ENCODE results near the gene QRFP.

Gene QRFP

GRCh38 chr9:130878295-130878694, 18.3 kb downstream of the QRFP start:
- no peak for TF ChIP-seq CTCF (IDR thresholded peaks at IDR 0.05; ENCODE audit: low read depth, low read length)
- Histone ChIP-seq H3K4me3 (ENCODE audit: low read depth, low read length) (no peak overlapping the region), H3K4me1 (no peaks in the 10 kb centered on the region), H3K27me3 (no peaks in the 10 kb centered on the region), H3K36me3 (peaks cover 75% of the 10 kb centered on the region), H3K9me3 (no peaks in the 10 kb centered on the region)
- no peak for DNase-seq

- no peak overlapping the region for H3K4me3 ChIP-seq (ENCODE audit: low read depth, low read length)
- H3K9me3 ChIP-seq = no peaks in the 10 kb centered on the region
- H3K4me1 ChIP-seq = no peaks in the 10 kb centered on the region
- H3K36me3 ChIP-seq = peaks cover 76% of the 10 kb centered on the region
- TF ChIP-seq CTCF (IDR thresholded peaks at IDR 0.05; ENCODE audit: low read depth, low read length) = no peak
- no peak for DNase-seq
- no peaks in the 10 kb centered on the region for H3K27me3 ChIP-seq
Measured at GRCh38 chr9:130877300-130877699, 19.3 kb downstream of the QRFP start.

- peaks cover 67% of the 10 kb centered on the region for H3K36me3 ChIP-seq
- H3K4me1 ChIP-seq = peaks cover 8% of the 10 kb centered on the region
- no peaks in the 10 kb centered on the region for H3K27me3 ChIP-seq
- no peak for DNase-seq
- no peak for TF ChIP-seq CTCF (IDR thresholded peaks at IDR 0.05; ENCODE audit: low read depth, low read length)
- H3K4me3 ChIP-seq (ENCODE audit: low read depth, low read length) = no peak overlapping the region
- H3K9me3 ChIP-seq = no peaks in the 10 kb centered on the region
Measured at GRCh38 chr9:130874783-130875182, 21.8 kb downstream of the QRFP start.

GRCh38 chr9:130873966-130874365, 22.6 kb downstream of the QRFP start:
- no peaks in the 10 kb centered on the region for H3K9me3 ChIP-seq
- no peak for TF ChIP-seq CTCF (IDR thresholded peaks at IDR 0.05; ENCODE audit: low read depth, low read length)
- H3K4me1 ChIP-seq = peaks cover 8% of the 10 kb centered on the region
- H3K4me3 ChIP-seq (ENCODE audit: low read depth, low read length) = no peak overlapping the region
- DNase-seq = no peak
- H3K27me3 ChIP-seq = no peaks in the 10 kb centered on the region
- peaks cover 59% of the 10 kb centered on the region for H3K36me3 ChIP-seq

GRCh38 chr9:130872912-130873503, 23.6 kb downstream of the QRFP start:
- no peak for TF ChIP-seq CTCF (IDR thresholded peaks at IDR 0.05; ENCODE audit: low read depth, low read length)

GRCh38 chr9:130872508-130872907, 24.1 kb downstream of the QRFP start:
- DNase-seq = no peak
- Histone ChIP-seq H3K4me3 (ENCODE audit: low read depth, low read length) (no peak overlapping the region), H3K36me3 (peaks cover 49% of the 10 kb centered on the region), H3K9me3 (no peaks in the 10 kb centered on the region), H3K4me1 (peaks cover 8% of the 10 kb centered on the region), H3K27me3 (no peaks in the 10 kb centered on the region)
- TF ChIP-seq CTCF (IDR thresholded peaks at IDR 0.05; ENCODE audit: low read depth, low read length) = no peak

More at GRCh38 chr9:130872912-130873503, 23.6 kb downstream of the QRFP start:
- H3K36me3 ChIP-seq = peaks cover 50% of the 10 kb centered on the region
- H3K27me3 ChIP-seq = no peaks in the 10 kb centered on the region
- H3K4me1 ChIP-seq = peaks cover 8% of the 10 kb centered on the region
- no peaks in the 10 kb centered on the region for H3K9me3 ChIP-seq
- H3K4me3 ChIP-seq (ENCODE audit: low read depth, low read length) = no peak overlapping the region
- no peak for DNase-seq
